AG04449 (cell line): ENCODE measurements around the gene SETD4.

Experiments used
- CTCF ChIA-PET: fragments of 350-600 bp; formaldehyde crosslinking; extraction: SDS; loops from one replicate; lab custom pipeline; 2021; ENCODE audit warnings: antibody characterized with exemption; lab: Yijun Ruan, JAX
- POLR2A ChIA-PET: fragments of 400-600, 350-600 bp; formaldehyde crosslinking; extraction: SDS; loops from one replicate; lab custom pipeline; 2020; ENCODE audit warnings: antibody characterized with exemption, inconsistent platforms; lab: Yijun Ruan, JAX
- DNase-seq: peaks from one replicate; pipeline ENCODE4 v3.0.0-alpha.2; 2010; ENCODE audit warnings: low read depth, low spot score
- H3K4me3 ChIP-seq: 2 replicates; pipeline ENCODE4 v1.5.1; 2011; ENCODE audit warnings: low read depth, mild to moderate bottlenecking, control low read depth, low read length
- TF ChIP-seq, protein P1 (sequence below): IDR thresholded peaks from one replicate; pipeline ENCODE4 v1.5.1; 2011; ENCODE audit warnings: mild to moderate bottlenecking, moderate library complexity, low read length, control low read depth, inconsistent platforms; ENCODE audit not compliant: insufficient read depth; ENCODE audit errors: missing control alignments

SETD4 gene

DNA sequence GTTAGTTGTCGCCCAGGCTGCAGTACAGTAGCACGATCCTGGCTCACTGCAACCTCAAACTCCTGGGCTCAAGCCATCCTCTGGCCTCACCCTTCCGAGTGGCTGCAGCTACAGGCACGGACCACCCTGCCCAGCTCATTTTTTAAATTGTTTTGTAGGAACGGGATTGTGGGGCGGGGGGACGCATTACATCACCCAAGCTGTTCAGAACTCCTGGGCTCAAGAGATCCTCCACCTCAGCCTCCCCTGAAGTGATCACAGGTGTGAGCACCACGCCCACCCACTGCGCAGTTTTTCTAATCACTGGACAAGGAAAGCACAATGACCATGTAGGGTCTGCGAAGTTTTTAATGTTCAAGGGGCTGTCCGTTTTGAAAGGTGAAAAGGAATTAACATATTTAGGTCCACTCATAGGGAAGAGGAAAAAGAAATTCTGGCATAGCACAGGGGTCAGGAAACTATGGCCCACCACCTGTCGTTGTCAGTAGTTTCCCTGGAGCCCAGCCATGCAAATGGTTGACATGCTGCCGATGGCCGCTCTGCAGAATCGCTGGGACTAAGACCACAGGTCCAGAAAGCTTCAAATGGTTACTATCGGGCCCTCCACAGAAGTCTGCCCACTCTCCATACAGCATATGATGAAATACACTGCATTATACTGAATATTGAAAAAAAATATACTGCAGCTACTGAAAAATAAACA lies 26.0 kb downstream of the SETD4 start:
- ChIA-PET POLR2A (interaction anchor here (0.6 kb wide), 1 partner anchor 659 kb away, joined by 4 read pairs; no protein-coding TSS in a partner anchor), CTCF (interaction anchor here (0.8 to 1.4 kb wide), 4 partner anchors 25 to 1341 kb away, joined by 3 read pairs; no protein-coding TSS in a partner anchor)
- H3K4me3 ChIP-seq: no peak overlapping the region
- DNase-seq: no peak
- TF ChIP-seq, protein P1, sequence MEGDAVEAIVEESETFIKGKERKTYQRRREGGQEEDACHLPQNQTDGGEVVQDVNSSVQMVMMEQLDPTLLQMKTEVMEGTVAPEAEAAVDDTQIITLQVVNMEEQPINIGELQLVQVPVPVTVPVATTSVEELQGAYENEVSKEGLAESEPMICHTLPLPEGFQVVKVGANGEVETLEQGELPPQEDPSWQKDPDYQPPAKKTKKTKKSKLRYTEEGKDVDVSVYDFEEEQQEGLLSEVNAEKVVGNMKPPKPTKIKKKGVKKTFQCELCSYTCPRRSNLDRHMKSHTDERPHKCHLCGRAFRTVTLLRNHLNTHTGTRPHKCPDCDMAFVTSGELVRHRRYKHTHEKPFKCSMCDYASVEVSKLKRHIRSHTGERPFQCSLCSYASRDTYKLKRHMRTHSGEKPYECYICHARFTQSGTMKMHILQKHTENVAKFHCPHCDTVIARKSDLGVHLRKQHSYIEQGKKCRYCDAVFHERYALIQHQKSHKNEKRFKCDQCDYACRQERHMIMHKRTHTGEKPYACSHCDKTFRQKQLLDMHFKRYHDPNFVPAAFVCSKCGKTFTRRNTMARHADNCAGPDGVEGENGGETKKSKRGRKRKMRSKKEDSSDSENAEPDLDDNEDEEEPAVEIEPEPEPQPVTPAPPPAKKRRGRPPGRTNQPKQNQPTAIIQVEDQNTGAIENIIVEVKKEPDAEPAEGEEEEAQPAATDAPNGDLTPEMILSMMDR: no peak

DNA sequence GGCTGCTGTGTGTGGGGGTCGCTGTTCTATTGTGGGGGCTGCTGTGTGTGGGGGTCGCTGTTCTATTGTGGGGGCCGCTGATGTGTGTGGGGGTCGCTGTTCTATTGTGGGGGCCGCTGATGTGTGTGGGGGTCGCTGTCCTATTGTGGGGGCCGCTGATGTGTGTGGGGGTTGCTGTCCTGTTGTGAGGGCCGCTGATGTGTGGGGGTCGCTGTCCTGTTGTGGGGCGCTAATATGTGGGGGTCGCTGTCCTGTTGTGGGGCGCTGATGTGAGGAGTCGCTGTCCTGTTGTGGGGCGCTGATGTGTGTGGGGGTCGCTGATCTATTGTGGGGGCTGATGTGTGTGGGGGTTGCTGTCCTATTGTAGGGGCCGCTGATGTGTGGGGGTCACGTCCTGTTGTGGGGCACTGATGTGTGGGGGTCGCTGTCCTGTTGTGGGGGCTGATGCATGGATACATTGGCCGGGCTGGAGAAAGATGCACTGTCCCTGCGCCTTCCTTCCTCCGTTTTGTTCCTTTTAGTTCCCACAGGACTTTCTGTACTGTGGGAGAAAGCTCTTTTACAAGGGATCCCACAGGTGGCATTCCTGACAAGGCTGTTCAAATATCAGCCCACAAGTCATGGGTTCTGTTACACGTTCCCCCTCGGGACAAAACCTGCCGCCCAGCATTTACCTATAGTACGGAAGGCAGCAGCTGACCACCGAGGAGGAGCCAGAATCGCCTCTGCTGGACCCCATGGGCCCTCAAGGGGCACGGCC lies 27.5 kb downstream of the SETD4 start:
- TF ChIP-seq, protein P1: no peak
- CTCF ChIA-PET: no interaction called here
- no peak overlapping the region for H3K4me3 ChIP-seq
- POLR2A ChIA-PET: no interaction called here
- DNase-seq: no peak

DNA sequence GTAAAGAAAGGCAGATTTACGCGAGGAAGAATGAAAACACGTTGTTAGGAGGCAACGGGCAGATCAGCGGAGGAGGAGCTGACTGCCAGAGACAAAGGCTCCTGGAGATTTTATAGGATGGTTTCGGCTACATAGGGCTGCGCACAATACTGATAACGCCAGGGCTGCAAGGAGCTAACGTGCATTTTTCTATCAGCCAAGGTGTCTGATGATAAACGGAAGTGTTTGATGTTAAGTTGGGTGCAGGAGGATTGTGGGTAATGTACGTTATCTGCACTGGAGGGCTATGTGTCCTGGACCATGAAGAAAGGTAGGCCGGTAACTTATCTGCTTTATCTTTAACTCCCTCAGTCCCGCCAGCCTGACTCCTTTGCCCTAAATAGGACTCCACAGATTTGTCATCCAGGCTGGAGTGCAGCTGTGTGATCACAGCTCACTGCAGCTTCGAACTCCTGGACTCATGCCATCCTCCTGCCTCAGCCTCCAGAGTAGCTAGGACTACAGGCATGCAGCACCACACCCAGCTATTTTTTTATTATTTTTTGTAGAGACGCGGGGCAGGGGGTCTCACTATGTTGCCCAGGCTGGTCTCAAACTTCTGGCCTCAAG lies 29.6 kb downstream of the SETD4 start:
- H3K4me3 ChIP-seq: no peak overlapping the region
- ChIA-PET POLR2A (interaction anchor here (0.9 kb wide), 1 partner anchor 29 kb away, joined by 3 read pairs; no protein-coding TSS in a partner anchor), CTCF (interaction anchor here (0.6 to 3.7 kb wide), 5 partner anchors 10 to 1338 kb away, joined by 3 to 23 read pairs (median 4); no protein-coding TSS in a partner anchor)
- DNase-seq: no peak
- TF ChIP-seq, protein P1: no peak

DNA sequence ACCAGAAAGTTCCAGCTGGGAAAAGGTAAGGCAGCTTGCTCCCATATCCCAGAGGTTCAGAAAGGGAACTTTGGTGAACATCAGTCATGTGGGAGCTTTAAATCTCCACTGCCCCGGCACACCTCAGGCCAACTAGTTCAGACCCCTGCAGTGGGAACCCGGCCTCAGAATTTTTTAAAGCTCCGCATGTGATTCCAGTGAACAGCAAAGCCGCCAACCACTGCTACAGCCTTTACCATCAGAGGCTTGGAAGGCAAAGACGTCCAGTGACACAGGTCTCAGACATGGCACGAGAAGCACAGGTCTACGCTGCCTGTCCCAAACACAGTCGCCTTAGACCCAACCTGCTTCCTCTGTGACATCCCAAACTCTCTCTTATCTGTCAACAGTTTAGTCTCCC lies 31.0 kb downstream of the SETD4 start:
- POLR2A ChIA-PET: no interaction called here
- no peak for DNase-seq
- no peak overlapping the region for H3K4me3 ChIP-seq
- TF ChIP-seq, protein P1: no peak
- CTCF ChIA-PET: interaction anchor here (0.7 to 3.7 kb wide), 14 partner anchors 8 to 1337 kb away, joined by 3 to 30 read pairs (median 5); no protein-coding TSS in a partner anchor

DNA sequence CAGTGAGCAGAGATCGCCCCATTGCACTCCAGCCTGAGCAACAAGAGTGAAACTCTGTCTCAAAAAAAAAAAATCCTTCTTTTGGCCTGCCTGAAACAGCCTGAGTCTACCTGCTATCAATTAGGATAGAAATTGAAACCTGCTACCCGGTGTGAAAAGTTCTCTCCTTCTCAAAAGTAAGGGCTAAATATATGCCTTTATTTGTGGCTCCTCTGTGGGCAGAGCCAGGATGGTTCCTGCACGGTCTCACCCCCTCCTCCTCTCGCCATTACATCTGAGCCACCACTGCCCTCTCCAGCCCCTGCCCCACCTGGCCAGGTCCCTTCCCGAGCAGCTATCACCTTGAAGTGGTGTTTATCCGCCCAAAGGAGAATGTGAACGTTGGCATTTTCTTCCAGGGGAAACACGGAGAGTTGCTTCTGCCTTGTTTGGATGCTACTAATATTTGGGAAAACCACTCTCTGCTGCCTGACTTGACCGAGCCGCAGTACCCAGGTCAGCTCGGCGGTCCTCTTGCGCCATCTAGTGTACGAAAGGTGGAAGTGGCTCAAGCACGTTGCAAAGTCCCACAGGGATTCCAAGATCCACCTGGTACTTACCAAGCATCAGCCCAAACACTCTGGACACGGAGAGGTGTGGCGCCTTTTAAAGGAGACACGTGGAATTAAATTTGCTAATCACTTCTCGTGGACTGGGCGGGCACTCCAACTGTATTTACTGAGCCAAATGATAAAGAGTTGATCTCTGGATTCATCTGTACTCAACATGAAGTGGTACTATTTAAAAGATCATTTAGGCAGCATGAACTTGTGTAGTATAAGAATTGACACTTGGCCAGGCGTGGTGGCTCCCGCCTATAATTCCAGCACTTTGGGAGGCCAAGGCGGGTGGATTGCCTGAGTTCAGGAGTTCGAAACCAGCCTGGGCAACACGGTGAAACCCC lies 31.9 kb downstream of the SETD4 start:
- DNase-seq: no peak
- CTCF ChIA-PET: interaction anchor here (0.7 to 3.7 kb wide), 35 partner anchors 8 to 1660 kb away, joined by 3 to 30 read pairs (median 4); no protein-coding TSS in a partner anchor
- H3K4me3 ChIP-seq: peak overlapping the region; percentile 12; the same call in 1 of the 2 replicates
- TF ChIP-seq, protein P1: peak; percentile 91
- POLR2A ChIA-PET: interaction anchor here (0.7 kb wide), 1 partner anchor 1258 kb away, joined by 5 read pairs; no protein-coding TSS in a partner anchor
